Mesenteric fat pad (tissue), 1 donor: Measurements from ENCODE around the gene EDIL3. TPM values are rescaled to one million over a fixed set of nuclear protein-coding genes. Genes with fewer than 3 reads are reported as not detected.
"Not testable (repeated sequence)": the region's sequence is repeated elsewhere in the genome, so short reads cannot be mapped to it uniquely, and the experiment has no call there.

Experiments
- DNase-seq: peaks from one replicate; pipeline ENCODE4 v3.0.0-alpha.2; 2020; ENCODE audit warnings: low spot score
- total RNA-seq: library from RNA; stranded (reverse); fragmentation: NEBNext Ultra II Directional; extraction: Animal tissue kit (Norgen Biotek cat#: 25700); gene quantifications from one replicate; pipeline ENCODE4 v1.2.1, GENCODE V29; 2021
- donor health status: DM: yes; HTN: yes; CAD: no.

The EDIL3 gene
- total RNA-seq, 1 donor from 2014 or later, result 3.7 TPM

GRCh38 chr5:84379749-84380148 lies 4.9 kb downstream of the EDIL3 start:
- DNase-seq, result no peak

GRCh38 chr5:84378961-84379360 lies 5.7 kb downstream of the EDIL3 start:
- DNase-seq, result no peak

- DNase-seq, result no peak
Observed at GRCh38 chr5:84378420-84378819, 6.3 kb downstream of the EDIL3 start.

- DNase-seq, result no peak
Observed at GRCh38 chr5:84376346-84376745, 8.3 kb downstream of the EDIL3 start.

GRCh38 chr5:84374568-84374967 lies 10.1 kb downstream of the EDIL3 start:
- no peak for DNase-seq

- no peak for DNase-seq
Observed at GRCh38 chr5:84373506-84373905, 11.2 kb downstream of the EDIL3 start.

GRCh38 chr5:84372066-84372695 lies 12.5 kb downstream of the EDIL3 start:
- DNase-seq, result no peak

- no peak for DNase-seq
Observed at GRCh38 chr5:84370176-84370575, 14.5 kb downstream of the EDIL3 start.

- no peak for DNase-seq
Observed at GRCh38 chr5:84364043-84364442, 20.6 kb downstream of the EDIL3 start.

- no peak for DNase-seq
Observed at GRCh38 chr5:84362061-84362720, 22.5 kb downstream of the EDIL3 start.

GRCh38 chr5:84361572-84361971 lies 23.1 kb downstream of the EDIL3 start:
- no peak for DNase-seq

- DNase-seq, result no peak
Observed at GRCh38 chr5:84360056-84360455, 24.6 kb downstream of the EDIL3 start.

GRCh38 chr5:84354101-84354500 lies 30.6 kb downstream of the EDIL3 start:
- DNase-seq, result no peak

GRCh38 chr5:84344788-84345187 lies 39.9 kb downstream of the EDIL3 start:
- DNase-seq, result no peak

GRCh38 chr5:84343171-84343570 lies 41.5 kb downstream of the EDIL3 start:
- DNase-seq, result no peak

- DNase-seq, result no peak
Observed at GRCh38 chr5:84332106-84332505, 52.6 kb downstream of the EDIL3 start.

GRCh38 chr5:84327591-84327990 lies 57.1 kb downstream of the EDIL3 start:
- no peak for DNase-seq

GRCh38 chr5:84322646-84323045 lies 62.0 kb downstream of the EDIL3 start:
- no peak for DNase-seq

- DNase-seq, result not testable (repeated sequence)
Observed at GRCh38 chr5:84317826-84318225, 66.9 kb downstream of the EDIL3 start.

GRCh38 chr5:84312280-84312679 lies 72.4 kb downstream of the EDIL3 start:
- DNase-seq, result not testable (repeated sequence)

- not testable (repeated sequence) for DNase-seq
Observed at GRCh38 chr5:84309850-84310249, 74.8 kb downstream of the EDIL3 start.

- no peak for DNase-seq
Observed at GRCh38 chr5:84306601-84307000, 78.1 kb downstream of the EDIL3 start.

GRCh38 chr5:84304599-84304998 lies 80.1 kb downstream of the EDIL3 start:
- DNase-seq, result no peak
